NCI-H1694 treated with DMSO at 0.1 percent for 48 hours (cell line): ENCODE data around the gene RBKS.
"Not testable (repeated sequence)": the region's sequence is repeated elsewhere in the genome, so short reads cannot be mapped to it uniquely, and the experiment has no call there.

Experiments used
- DNase-seq: peaks from one replicate; lab custom pipeline; 2025; lab: John Stamatoyannopoulos, UW

Gene RBKS

DNA sequence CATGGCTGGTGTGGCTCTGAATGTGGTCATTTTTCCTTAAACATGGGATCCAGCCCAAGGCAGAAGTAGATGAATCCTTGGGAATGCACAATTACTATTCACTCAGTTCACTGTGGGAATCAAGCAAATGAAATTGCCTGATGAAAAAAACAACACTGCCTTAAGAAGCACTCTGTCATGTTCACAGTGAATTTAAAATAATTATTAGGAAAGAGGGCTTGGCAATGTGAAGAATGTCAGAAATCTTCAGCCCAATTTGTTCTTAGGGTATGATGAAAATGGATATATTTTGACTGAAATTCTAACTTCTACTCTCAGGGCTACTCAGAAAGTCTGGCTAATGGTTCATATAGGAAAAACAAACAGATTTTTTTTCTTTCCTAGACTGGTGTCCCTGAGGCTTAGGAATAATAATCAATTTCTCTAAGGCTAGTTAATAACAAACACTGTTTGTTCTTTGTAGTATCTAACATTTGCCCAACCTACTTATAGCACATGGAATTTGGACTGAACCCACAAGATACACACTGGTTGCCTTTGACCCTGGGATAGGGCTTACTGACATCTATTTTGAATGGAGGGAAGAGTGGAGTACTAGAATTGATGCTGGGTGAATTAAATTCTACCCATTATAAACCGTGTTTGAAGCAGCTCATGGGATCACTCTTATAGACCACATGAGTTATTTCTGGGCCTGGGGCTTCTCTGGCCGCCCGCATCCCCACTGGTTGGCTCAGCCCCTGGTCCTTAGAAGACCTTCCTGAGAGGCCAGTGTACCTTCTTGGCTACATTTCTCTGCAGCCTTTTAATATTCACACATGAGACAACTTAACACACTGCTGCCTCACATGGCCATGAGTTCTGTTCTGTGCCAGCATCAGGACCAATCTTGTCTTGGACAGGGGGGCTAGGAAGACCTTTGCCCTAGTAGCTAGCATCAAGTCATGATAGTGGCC, 127.0 kb downstream of the RBKS start:
- DNase-seq = no peak

DNA sequence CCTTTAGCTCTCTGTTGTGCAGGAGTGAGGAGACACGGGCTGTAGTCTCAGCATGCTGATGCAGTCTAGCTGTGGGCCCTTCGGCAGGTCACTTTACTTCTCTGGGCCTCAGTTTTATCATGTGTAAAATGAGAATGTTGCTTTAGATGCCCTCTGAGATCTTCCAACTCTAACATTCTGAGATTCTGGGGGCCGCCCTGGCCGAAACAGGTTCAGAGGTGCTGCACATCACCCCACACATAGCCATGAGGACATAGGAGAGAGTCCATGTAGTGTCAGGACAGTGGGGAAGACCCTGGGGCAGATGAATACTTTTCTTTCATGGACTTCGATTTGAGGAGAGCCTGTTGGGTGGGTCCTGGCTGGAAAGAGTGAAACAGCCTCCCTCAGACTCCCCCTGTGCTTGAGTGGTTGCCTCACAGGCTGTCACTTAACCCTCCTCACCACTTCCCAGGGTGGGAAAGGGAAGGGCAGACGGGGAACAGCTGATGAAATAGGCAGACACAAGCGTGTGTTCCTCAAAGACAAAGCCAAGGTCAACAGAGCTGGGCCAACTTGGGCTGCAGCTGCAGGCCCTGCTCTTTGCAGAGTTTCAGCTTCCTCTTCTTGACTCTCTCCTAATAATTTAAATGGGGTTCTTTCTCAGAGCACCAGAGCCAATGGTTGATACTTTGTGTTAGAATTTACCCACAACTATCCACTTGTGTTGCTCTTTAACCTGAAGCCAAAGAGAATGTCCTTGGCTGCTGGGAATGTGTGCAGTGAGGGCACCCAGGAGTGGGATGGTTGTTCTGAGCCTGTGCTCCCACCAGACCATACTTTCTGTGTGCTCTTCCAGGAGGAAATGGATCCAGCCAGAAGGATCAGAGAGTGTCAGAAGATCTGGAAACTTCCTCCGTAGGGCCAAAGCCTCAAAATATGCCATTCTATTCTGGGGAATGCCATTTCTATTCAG, 133.4 kb downstream of the RBKS start:
- no peak for DNase-seq

DNA sequence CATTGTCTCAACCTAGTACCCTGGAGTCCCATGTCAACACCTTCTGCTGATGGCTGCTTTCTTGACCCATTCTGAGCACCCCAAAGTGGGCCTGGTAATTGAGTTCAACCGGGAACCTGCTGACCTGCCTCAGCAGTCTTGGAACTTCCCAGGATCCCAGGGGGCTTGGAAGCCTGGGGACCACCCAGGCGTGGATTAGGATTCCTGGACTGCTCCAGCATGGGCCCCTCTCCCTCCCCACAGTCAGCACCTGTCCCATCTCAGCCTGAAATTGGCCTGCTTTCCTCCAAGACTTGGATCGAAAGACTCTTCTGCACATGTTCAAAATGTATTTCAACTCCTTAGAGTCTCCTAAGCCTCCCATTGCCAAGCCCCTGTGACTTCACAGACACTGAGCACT, 134.1 kb downstream of the RBKS start:
- DNase-seq = no peak

DNA sequence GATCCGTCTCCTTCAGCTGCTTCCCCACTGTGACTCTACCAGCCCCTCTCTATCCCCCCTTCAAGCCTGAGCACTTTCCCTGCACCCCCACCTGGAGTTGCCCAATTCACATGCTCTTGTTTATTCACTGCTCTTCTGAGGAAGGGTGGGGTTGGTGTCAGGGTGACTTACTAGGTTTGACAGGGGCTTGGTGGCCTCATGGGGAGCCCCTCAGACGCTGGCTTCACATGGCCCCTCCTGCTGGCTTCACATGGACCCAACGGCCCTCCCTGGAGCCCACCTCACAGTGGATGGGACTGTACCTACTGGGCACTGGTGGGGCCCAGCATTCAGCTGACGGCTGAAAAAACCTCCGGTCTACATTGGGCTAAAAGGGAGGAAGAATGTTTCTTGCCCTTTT, 135.4 kb downstream of the RBKS start:
- DNase-seq = no peak

DNA sequence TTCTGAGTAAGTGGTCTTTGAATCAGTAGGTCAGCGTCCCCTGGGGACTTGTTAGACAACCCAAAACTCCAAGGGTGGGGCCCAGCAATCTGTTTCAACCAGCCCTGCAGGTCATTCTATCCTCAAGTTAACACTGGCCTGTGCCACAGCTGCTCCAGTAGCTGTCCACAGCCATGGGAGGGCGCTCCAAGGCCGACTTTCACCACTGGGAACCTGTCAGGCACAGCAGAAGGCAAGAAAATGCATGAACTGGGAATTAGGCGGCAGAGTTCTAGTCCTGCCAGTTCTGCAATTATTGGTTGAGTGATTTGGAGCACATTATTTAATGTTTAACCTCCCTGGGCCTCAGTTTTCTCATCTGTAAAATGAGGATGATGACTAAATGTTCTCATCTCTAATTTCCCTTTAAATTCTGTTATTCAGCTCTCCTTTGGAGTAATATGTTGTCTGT, 136.0 kb downstream of the RBKS start:
- peak; percentile 77 for DNase-seq

DNA sequence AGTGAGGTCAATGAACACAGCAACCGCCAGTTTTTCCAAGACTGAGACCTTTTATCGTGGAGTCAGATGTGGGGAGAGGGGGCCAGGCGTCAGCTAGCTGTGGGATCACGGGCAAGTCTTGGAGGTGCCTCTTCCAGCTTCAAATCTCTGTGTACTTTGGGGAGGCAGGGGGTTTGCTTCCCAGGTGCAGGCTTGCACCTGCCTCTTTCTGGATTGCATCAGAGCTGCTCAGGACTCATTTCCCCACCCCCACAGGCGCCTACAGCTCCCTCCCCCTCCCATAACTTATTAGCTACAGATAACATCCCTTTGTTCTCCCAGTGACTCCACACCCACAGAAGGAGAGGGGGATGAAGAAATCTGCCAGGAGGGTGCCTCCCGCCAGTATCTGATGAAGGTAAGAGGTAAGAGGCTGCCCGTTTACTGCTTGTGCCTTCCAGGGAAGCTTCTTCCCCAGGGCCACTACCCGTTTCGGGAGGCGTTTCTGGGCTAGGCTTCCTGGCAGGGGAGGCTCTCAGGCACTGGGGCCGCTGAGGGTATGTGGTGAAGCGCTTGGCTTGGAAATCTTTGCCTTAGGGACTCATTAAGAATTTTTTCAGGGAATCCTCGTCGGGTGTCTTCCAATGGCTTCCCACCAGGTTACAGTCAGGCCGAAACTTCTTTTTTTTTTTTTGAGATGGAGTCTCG, 137.5 kb downstream of the RBKS start:
- DNase-seq = no peak

DNA sequence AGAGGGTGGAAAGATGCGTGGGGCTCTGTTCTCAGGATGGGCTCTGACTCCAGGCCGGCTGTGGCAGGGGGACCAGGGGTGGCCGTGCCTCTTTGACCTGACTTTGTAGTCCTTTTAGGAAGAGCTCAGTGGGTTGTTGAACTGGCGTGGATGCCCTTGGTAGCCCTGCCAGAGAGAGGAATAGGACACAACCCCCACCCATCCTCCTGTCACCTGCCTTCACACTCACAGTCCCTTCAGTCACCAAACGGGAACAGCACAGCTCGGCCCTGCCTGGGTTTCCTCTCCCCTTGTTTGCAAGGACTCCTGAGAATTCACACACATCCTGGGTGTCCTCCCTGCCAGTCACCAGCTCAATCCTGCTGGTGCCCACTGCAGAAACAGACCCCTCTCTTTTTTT, 138.8 kb downstream of the RBKS start:
- no peak for DNase-seq

DNA sequence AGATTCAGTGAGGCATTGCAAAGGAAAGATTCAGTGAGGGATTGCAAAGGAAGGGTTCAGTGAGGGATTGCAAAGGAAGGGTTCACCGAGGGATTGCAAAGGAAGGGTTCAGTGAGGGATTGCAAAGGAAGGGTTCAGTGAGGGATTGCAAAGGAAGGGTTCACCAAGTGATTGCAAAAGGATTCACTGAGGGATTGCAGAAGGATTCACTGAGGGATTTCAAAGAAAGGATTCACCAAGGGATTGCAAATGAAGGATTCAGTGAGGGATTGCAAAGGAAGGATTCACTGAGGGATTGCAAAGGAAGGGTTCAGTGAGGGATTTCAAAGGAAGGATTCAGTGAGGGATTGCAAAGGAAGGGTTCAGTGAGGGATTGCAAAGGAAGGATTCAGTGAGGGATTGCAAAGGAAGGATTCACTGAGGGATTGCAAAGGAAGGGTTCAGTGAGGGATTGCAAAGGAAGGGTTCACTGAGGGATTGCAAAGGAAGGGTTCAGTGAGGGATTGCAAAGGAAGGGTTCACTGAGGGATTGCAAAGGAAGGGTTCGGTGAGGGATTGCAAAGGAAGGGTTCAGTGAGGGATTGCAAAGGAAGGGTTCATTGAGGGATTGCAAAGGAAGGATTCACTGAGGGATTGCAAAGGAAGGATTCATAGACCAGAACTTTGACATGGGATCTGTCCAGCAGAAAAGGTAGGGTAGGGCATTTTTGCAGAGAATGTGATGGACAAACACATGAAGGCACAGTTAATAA, 141.2 kb downstream of the RBKS start:
- not testable (repeated sequence) for DNase-seq

DNA sequence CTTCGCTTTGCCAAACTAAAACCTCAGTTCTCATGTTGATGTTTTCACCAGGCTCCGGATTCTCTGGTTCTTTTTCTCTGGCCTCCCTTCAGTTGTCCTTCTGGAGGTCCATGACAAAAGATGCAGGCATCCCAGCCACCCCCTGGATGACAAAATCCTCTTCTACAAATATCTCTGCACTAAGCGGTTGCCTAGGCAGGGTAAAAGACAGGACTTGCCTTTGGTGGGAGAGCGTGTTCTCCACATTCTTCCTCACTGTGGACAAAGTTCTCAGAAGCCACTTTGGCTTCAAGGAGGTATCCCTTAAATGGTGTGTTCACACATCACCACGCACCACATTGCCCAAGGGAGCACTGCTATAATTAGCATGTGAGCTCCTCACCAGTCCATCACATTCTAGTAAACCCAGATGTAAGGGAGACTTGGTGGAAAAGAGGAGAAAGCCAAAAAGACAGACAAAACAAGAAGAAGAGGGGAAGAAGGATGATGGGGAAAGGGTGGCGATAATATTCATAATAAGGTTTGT, 142.3 kb downstream of the RBKS start:
- DNase-seq = no peak

DNA sequence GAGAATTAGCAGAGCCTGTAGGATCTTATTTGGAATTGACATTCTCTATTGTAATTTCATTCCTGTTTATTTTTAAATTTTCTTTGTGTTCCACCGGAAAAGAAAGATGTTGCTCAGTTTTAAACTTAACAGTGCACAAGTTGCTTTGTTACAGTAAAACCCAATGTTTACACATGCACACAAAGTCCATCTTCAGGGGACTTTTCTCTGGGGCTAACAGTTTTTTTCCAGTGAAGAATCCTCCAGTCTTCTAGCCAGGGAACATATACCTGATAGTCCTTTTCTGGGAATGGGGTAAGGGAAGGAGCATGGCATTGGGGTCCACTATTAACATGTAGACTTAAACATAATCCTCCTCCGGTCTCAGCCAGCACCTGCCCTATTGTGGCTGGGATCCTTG, 143.9 kb downstream of the RBKS start:
- DNase-seq = no peak

DNA sequence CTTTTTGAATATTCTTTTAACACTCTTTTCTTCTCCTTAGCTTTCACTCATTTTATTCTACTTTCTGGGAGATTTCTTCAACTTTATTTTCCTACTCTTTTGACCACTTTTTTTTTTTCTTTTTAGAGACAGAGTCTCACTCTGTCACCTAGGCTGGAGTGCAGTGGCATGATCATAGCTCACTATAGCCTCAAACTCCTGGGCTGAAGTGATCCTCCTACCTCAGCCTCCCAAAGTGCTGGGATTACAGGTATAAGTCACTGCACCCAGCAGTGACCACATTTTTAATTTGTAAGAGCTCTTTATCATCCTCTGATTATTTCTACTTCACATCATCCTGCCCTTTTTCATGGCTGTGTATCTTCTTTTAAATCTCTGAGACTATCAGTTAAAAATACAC, 144.7 kb downstream of the RBKS start:
- DNase-seq = not testable (repeated sequence)

DNA sequence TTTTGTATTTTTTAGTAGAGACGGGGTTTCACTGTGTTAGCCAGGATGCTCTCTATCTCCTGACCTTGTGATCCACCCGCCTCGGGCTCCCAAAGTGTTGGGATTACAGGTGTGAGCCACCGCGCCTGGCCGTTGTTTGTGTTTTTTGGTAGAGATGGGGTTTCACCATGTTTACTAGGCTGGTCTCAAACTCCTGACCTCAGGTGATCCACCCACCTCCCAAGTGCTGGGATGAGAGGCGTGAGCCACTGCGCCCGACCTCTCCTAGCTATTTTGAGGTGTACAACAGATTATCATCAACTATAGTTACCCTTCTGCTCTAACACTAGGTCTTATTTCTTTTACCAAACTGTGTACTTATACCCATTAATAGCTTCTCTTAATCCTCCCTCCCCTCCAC, 147.6 kb downstream of the RBKS start:
- no peak for DNase-seq

DNA sequence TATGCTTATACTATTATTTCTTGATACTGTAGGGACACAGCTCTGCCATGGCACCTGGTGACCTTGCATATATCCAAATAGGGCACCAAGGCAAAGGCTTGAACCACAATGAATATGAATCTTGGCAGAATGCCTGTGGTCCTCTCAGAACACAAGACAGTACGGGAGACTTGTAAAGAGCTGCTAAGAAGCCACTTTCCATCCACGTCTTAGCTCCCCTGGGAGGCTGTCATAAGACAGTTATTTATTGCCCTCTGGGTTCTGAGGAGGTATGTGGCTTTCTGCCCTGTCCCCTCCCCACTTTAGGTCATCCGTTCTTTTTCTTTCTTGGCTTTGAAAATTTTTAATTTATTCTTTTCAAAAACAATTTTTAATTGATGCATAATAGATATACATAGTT, 148.5 kb downstream of the RBKS start:
- DNase-seq = no peak

DNA sequence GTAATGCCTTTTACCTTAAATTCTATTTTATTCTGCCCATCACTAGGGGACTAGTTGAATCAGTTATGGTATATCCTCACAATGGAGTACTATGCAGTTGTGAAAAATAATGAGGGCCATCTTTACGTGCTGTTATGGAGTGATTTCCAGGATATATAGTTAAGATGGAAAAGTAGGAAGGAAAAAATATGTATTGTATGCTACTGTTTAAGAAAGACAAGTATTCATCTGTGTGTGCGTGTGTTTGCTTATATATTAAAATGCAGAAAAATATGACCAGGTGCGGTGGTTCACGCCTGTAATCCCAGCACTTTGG, 151.2 kb downstream of the RBKS start:
- no peak for DNase-seq

DNA sequence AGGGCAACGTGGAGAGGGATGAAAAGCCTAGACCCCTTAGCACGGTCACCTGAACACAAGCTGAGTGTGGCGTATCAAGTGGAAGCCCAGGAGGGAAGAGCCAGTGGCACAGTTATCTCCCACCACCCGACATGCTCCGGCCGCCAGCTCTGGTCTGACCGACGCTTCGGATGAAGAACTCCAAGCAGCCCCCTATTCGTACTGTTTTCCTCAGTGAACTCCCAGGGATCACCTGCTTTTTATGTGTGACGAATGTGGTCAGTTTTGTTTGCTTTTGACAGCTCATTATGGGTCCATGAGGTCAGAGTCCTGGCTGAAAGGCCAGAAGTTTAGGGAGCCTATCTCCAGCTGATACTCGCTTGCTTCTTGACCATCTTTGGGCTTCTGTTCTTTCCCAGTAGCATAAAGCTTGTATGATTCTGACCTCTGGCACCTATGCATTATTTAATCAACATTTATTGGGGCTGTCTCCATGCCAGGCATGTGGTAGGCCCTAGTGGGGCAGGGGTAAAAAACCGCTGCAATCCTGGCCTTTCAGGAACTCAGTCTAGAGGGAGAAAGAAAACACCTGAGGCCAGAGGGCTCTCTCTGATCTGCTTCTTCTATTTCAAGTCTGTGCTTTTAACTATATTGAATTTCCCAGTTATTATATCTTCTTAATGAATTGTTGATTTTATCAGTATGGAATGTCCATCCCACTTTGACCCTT, 151.7 kb downstream of the RBKS start:
- no peak for DNase-seq

DNA sequence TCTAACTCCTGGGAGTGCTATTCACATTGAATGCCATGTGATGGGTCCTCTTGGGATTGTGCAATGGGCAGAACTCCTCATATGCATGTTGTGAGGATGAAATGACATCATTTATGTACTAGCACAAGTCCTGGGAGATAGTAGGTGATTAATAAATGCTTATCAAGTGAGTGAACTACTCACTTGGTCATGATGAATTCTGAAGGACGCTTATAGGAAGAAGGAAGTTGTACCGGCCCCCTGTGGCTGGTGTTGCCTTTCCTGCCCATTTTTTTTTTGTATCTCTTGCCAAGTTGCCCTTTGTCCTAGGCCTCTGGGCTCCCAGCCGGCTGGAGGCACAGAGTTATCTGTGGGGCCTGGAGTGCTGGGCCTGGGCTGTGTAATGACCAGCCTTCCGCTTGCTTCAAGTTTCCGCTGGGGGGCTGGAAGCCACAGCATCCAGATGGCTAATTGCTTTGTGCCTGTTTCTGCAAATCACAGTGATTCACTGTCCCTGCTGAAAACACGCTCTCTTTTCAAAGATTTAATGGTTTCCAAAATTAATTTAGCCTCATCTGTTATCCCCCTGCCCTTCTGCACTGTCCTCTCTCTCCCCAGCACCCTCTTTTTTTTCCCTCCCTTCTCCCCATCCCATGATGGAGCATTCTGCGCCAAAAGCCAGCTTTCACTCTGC, 152.4 kb downstream of the RBKS start:
- DNase-seq = no peak

DNA sequence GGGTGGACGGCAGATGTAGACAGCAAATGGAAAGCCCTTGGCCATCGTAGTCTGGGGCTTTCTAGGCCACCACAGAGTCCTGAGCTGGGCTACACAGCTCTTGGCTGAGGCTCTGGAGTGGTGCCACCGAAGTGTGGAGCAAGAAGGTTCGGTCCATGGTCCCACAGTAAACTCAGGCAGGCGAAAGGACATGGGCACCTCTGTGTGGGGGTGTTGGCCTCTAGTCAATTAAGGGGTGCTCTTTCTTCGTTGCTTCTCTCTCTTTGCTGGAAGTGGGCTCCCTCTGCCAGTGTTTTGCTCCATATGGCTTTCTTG, 153.3 kb downstream of the RBKS start:
- no peak for DNase-seq

DNA sequence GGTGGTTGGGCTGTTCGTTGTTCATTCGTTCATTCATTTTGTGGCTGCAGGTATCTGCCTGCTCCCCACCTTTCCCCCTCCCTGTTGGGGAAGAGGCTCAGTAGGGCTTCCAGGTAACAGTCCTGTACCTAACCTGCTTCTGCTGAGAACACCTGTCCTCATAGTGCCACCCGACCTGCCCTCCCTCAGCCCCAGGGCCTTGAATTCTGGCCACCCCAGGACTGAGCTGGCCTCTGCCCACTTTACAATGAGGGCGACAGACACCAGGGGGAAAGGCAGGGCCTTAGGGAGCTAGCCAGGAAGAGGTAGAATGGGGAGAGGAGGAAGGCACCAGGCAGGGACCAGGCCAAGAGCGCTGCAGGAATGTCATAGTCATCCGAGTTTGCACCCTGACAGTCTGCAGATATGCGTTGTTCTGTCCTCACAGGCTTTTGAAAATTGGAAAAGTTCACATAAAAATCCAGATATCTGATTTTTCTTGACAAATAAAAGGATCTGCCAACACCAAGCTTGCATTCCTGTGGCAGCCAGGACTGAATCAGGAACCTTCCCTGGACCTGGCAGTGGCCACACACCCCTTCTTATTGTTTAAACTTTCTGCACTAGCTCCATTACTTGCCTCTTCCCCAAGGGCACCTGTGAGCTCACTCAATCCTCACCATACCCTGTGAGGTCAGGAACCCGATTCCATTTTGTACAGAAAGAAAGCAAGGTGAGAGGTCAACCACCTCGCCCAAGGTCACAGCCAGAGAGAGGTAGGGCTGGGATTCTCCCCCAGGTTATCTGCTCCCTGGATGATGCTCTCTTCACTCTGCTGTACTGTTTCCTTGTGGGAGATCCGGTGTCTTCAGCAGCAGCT, 153.9 kb downstream of the RBKS start:
- no peak for DNase-seq

DNA sequence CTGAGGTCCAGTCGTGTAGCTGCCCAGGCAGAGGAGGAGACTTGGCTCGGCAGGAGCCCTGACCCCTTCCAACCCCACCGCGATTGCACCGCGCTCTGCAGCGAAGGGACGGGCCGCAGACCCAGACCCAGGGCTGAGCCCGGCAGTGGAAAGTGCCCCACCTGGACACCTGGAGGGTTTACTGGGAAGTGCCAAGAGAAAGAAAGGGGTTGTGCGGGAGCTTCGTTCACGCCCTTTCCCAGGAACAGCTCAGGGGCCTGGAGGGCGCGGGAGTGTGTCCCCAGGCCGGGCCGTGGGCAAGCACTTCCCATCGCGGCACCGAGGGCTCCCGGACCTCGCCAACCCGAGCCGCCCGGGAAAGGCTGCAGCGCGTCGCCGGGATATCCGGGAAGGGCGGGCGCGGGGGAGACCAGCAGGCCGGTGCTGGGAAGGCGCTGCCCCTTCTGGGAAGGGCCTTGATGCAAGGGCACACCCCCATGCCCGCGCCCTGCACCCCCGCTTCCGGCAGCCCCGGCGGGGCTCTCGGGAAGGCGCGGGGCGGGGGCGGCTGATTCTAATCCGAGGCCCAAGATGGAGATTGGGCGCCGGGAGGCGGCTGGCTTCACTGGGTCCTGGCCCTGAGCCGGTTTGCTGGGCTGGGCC, 154.8 kb downstream of the RBKS start:
- no peak for DNase-seq
